Endothelial cell of umbilical vein (primary cell): ENCODE data around the gene RAD9A.

Experiments
- CTCF ChIP-seq, 2 donors: IDR thresholded peaks; 1 replicate in 1 of 2; 2 replicates in 1 of 2; pipeline ENCODE4 v1.5.1; 2011; ENCODE audit warnings: low read length in 2 of 2, mild to moderate bottlenecking in 2 of 2, moderate library complexity in 2 of 2, control low read depth in 1 of 2, inconsistent platforms in 1 of 2, low read depth in 1 of 2; ENCODE audit not compliant: insufficient read depth in 1 of 2; ENCODE audit errors: extremely low read depth in 1 of 2
- JUN ChIP-seq: IDR thresholded peaks from 2 replicates; pipeline ENCODE4 v1.6.1; 2011; ENCODE audit warnings: borderline replicate concordance, low read depth; ENCODE audit not compliant: insufficient read length, insufficient read depth
- POLR2AphosphoS5 ChIP-seq: IDR thresholded peaks from 2 replicates; pipeline ENCODE4 v1.6.1; 2012; ENCODE audit warnings: low read depth, mild to moderate bottlenecking, control low read depth, low read length, moderate library complexity; ENCODE audit not compliant: insufficient read depth

GRCh38 chr11:67397536-67397935 is 5.8 kb downstream of the RAD9A start:
- TF ChIP-seq POLR2AphosphoS5 = no peak
- TF ChIP-seq CTCF (IDR thresholded peaks at IDR 0.05; ENCODE audit: extremely low read depth in 1 of 2, insufficient read depth in 1 of 2, low read depth in 1 of 2, low read length in 2 of 2) = no peak
- no peak for TF ChIP-seq JUN
